ENCODE measurements around the gene COL4A3. TPM values are rescaled to one million over a fixed set of nuclear protein-coding genes. Genes with fewer than 3 reads are reported as not detected.

Gene COL4A3
- total RNA-seq, 1 donor from 2014 or later, result 0.32 TPM

GRCh38 chr2:227123697-227124096 lies 40.7 kb upstream of the COL4A3 start:
- Mint-ChIP-seq H3K9me3 (ENCODE audit: unreplicated experiment) (no peaks in the 10 kb centered on the region), H3K27me3 (ENCODE audit: unreplicated experiment) (peaks cover 23% of the 10 kb centered on the region), H3K4me3 (ENCODE audit: unreplicated experiment) (no peak overlapping the region), H3K27ac (ENCODE audit: unreplicated experiment) (no peak overlapping the region), H3K4me1 (ENCODE audit: unreplicated experiment) (no peaks in the 10 kb centered on the region), H3K36me3 (ENCODE audit: unreplicated experiment) (no peaks in the 10 kb centered on the region)
- TF ChIP-seq CTCF (IDR thresholded peaks at IDR 0.05), result no peak
- no peak for DNase-seq (ENCODE audit: extremely low spot score, unreplicated experiment)

GRCh38 chr2:227124811-227125210 lies 39.6 kb upstream of the COL4A3 start:
- H3K4me1 Mint-ChIP-seq (ENCODE audit: unreplicated experiment), result no peaks in the 10 kb centered on the region
- no peak for DNase-seq (ENCODE audit: extremely low spot score, unreplicated experiment)
- no peaks in the 10 kb centered on the region for H3K9me3 Mint-ChIP-seq (ENCODE audit: unreplicated experiment)
- no peaks in the 10 kb centered on the region for H3K36me3 Mint-ChIP-seq (ENCODE audit: unreplicated experiment)
- no peak overlapping the region for H3K27ac Mint-ChIP-seq (ENCODE audit: unreplicated experiment)
- peaks cover 27% of the 10 kb centered on the region for H3K27me3 Mint-ChIP-seq (ENCODE audit: unreplicated experiment)
- no peak for TF ChIP-seq CTCF (IDR thresholded peaks at IDR 0.05)
- no peak overlapping the region for H3K4me3 Mint-ChIP-seq (ENCODE audit: unreplicated experiment)

- no peak overlapping the region for H3K27ac Mint-ChIP-seq (ENCODE audit: unreplicated experiment)
- H3K4me3 Mint-ChIP-seq (ENCODE audit: unreplicated experiment), result no peak overlapping the region
- no peaks in the 10 kb centered on the region for H3K36me3 Mint-ChIP-seq (ENCODE audit: unreplicated experiment)
These were observed 38.9 kb upstream of the COL4A3 start for GRCh38 chr2:227125506-227125905.

GRCh38 chr2:227127201-227127600 lies 37.2 kb upstream of the COL4A3 start:
- peaks cover 27% of the 10 kb centered on the region for H3K27me3 Mint-ChIP-seq (ENCODE audit: unreplicated experiment)
- no peak for TF ChIP-seq CTCF (IDR thresholded peaks at IDR 0.05)
- no peaks in the 10 kb centered on the region for H3K9me3 Mint-ChIP-seq (ENCODE audit: unreplicated experiment)
- H3K4me1 Mint-ChIP-seq (ENCODE audit: unreplicated experiment), result no peaks in the 10 kb centered on the region
- no peak overlapping the region for H3K4me3 Mint-ChIP-seq (ENCODE audit: unreplicated experiment)
- no peaks in the 10 kb centered on the region for H3K36me3 Mint-ChIP-seq (ENCODE audit: unreplicated experiment)
- no peak overlapping the region for H3K27ac Mint-ChIP-seq (ENCODE audit: unreplicated experiment)
- no peak for DNase-seq (ENCODE audit: extremely low spot score, unreplicated experiment)

More at GRCh38 chr2:227125506-227125905, 38.9 kb upstream of the COL4A3 start:
- no peaks in the 10 kb centered on the region for H3K4me1 Mint-ChIP-seq (ENCODE audit: unreplicated experiment)
- no peaks in the 10 kb centered on the region for H3K9me3 Mint-ChIP-seq (ENCODE audit: unreplicated experiment)
- peaks cover 27% of the 10 kb centered on the region for H3K27me3 Mint-ChIP-seq (ENCODE audit: unreplicated experiment)
- no peak for DNase-seq (ENCODE audit: extremely low spot score, unreplicated experiment)
- TF ChIP-seq CTCF (IDR thresholded peaks at IDR 0.05), result no peak

- Mint-ChIP-seq H3K27ac (ENCODE audit: unreplicated experiment) (no peak overlapping the region), H3K4me1 (ENCODE audit: unreplicated experiment) (no peaks in the 10 kb centered on the region), H3K36me3 (ENCODE audit: unreplicated experiment) (no peaks in the 10 kb centered on the region)
These were observed 33.8 kb upstream of the COL4A3 start for GRCh38 chr2:227130636-227131035.

More at GRCh38 chr2:227130636-227131035, 33.8 kb upstream of the COL4A3 start:
- Mint-ChIP-seq H3K27me3 (ENCODE audit: unreplicated experiment) (peaks cover 21% of the 10 kb centered on the region), H3K4me3 (ENCODE audit: unreplicated experiment) (no peak overlapping the region), H3K9me3 (ENCODE audit: unreplicated experiment) (no peaks in the 10 kb centered on the region)
- TF ChIP-seq CTCF (IDR thresholded peaks at IDR 0.05), result no peak
- no peak for DNase-seq (ENCODE audit: extremely low spot score, unreplicated experiment)

Measured in osteocyte (in vitro differentiated cells).